Stimulated activated CD8-positive, alpha-beta memory T cell treated with anti-CD3 and anti-CD28 coated beads, Interleukin-7, amount 100 ng/mL, for 4 hours (primary cell): ENCODE data around the gene PHLDB2.

Source experiments
- DNase-seq, 2 donors: peaks; one replicate each; pipeline ENCODE4 v3.0.0-alpha.2; 2020; ENCODE audit warnings: low read depth in 2 of 2

The PHLDB2 gene

GRCh38 chr3:111999484-112000324 lies 140.6 kb downstream of the PHLDB2 start:
- DNase-seq, result no peak

- DNase-seq, result no peak
Observed at GRCh38 chr3:112000367-112000771, 141.3 kb downstream of the PHLDB2 start.

DNA sequence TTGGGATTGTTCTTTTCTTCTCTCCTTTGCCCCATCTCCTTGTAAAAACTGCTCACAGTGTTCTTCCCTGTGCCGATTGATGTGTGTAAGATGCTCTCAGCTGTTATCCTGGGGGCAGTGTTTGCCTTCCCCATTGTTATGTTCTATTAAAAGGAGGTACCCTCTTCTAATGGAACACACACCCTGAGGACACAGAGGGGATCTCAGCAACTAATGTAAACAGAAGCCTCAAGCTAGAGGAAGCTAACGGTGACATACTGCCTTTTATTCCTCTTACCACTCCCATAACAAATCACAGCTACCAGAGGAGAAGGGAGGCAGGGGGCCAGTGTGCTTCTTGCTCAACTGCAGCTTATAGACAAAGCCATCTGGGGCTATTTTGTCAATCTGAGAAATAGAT lies 141.9 kb downstream of the PHLDB2 start:
- no peak for DNase-seq

DNA sequence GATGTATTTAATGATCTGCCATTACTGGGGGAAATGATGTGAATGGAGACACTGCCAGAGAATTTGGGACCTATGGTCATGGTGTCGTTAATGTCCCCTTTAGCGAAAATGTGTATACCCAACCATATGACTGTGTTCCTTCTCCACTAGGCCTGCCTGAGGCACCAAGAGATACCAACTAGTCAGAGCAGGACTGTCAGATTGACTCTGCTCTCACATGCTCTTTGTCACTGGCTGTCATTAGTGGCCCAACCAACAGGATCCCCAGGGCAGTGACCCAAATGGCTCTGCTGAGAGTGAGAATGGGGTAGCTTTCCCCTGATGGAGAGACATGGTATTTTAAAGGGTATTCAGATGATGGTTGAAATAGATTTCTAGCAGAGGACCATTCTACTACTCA lies 142.5 kb downstream of the PHLDB2 start:
- no peak for DNase-seq

GRCh38 chr3:112002096-112002971 lies 143.3 kb downstream of the PHLDB2 start:
- DNase-seq, result peak; percentile 68 to 80

DNA sequence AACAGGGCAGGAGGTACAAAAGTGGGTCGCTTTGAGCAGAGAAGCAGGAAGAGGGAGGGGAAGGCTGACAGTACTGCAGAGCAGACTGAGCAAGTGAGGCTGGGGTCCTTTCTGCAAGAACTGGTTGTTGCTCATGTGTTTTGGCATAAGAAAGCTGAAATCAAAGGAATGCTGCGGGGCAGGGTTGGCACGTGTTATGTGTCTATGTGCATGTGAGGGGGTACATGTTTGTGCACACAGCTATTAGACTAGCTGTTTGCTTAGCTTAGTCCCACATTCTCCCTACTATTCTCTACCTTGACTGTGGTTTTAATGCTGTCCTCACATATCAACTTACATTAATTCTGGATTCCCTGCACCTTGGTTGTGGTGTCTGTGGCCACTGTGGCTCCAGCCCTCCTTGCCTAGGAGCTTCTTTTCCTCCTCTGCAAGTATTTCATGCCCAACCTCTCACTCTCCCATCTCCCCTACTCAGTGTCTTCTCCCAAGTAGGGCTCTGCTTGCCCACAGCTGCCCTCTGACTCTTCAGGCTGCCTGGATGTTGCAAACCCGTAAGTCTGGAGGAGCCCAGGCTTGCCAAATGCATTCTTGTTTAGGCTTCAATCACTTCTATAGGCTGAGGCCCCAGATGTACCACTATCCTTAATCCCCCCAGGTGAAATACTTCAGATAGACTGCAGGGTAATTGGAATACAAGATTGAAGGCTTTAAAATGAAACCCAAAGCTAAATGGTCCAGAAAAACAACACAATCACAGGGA lies 144.4 kb downstream of the PHLDB2 start:
- DNase-seq, result no peak

GRCh38 chr3:112004187-112004586 lies 145.1 kb downstream of the PHLDB2 start:
- no peak for DNase-seq

DNA sequence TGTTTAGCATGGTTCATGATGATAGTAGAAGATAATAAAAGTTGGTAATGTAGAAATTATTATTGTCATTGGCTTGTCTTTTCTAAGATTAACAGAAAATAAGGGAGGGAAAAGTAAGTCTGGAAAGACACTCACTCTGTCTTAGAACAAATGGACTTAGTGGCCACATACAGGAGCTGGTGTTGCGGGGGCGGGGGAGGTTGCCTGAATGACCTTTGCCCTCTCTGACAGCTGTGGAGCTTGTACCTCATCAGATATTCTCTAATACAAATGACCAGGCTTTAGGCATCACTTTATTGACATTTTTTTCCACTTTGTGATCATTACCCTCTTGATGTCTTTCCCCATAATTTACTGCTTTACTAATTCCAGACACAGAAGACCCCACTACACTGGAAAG lies 145.6 kb downstream of the PHLDB2 start:
- DNase-seq, result no peak

DNA sequence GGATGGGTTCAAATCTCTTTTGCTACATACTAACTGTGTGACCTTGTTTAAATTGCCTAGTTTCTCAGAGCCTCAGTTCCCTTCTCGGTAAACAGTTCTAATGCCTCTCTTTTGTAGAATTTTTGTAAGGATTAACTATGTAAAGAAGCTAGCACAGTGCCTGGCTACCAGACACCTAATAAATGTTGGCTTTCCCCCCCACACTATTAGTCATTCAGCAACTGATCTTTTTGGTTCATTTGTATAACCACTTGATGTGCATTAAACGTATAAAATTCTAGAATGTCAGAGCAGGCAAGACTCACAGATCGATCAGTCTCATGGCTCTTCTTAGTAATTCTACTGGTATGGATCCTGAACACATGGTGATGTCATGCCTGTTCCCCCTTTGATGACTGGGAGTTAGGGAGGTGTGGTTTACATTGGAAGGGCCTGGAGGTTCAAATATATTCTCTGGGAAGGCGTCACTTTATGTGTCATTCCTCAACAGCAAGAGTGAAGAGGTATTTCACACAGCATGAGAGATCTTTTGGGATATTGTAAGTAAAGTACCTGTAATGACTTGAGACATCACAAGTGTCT lies 146.1 kb downstream of the PHLDB2 start:
- DNase-seq, result no peak

GRCh38 chr3:112007633-112008032 lies 148.6 kb downstream of the PHLDB2 start:
- no peak for DNase-seq

GRCh38 chr3:112009670-112010069 lies 150.6 kb downstream of the PHLDB2 start:
- no peak for DNase-seq

DNA sequence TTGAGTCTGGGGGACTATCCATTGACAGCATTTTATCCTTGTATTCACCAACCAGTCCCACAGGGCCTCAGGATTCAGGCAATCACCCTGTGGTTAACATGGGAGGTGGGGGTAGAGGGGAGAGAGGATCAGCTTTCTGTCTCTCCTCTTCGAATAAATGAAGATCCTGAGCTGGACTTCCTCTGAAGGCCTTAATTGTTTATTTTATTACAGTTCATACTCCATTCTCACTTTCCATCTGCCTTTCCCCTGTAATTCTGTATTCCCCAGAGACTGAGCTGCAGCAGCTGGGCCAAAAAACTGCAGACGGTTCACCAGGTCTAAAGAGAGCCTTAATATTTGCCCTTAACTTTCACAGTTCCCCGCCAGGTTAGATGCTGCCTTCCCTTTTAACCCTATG lies 151.6 kb downstream of the PHLDB2 start:
- DNase-seq, result no peak

DNA sequence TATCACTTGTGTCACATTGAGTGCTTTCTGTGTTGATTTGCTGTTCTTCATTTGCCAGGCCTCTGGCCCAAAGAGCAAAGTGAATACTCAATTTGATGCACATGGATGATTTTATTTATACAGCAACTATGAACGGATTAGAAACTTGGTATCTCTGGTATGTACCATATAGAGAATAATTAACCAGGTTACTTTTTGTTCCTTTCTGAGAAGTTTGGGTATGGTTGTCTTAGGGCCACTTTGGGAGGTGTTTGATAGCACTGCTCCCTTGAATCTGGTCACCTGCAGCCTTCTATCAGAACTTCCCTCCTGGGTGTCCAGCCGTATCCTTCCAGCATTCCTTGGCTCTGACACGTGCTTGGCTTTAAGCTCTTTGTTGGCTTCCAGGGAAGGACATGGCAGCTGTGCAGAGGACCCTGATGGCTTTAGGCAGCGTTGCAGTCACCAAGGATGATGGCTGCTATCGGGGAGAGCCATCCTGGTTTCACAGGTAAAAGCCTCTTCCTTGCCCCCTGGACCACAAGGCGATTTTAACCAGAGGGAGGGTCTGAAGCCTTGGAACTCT lies 152.4 kb downstream of the PHLDB2 start:
- DNase-seq, result no peak

DNA sequence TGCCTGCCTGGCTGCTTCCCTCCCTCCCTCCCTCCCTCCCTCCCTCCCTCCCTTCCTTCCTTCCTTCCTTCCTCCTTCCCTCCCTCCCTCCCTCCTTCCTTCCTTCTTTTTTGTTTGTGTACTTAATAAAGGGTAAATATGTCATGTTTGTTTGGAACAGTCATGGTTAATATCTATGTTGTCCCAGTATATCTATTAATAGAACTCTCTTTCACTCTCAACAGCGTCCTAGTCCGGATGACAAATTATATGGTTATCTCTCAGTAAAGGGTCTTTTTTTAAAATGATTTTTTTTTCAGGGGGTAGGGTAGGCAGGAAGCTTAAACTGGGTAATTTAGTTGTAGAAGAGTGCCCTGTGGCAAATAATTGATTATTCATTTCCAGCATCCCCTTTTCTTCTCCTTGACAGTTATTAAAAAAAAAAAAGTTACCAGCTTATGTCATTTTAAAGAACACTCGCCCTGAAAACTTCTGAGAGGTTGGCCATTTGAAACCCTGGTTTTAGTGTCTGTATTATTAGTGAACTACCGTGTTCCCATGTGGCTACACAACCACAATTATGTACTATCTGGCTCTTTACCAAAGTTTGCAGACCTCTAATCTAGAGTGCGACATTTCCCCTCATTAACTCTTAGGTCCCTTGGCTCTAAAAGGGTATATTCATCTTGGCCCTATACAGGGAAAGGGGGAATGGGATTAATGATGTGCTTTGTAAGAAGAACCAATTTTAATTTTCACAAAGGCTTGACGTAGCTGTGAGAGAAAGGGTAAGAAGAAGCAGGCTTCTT lies 153.3 kb downstream of the PHLDB2 start:
- no peak for DNase-seq

GRCh38 chr3:112013058-112013783 lies 154.2 kb downstream of the PHLDB2 start:
- DNase-seq, result peak; percentile 50 to 51

DNA sequence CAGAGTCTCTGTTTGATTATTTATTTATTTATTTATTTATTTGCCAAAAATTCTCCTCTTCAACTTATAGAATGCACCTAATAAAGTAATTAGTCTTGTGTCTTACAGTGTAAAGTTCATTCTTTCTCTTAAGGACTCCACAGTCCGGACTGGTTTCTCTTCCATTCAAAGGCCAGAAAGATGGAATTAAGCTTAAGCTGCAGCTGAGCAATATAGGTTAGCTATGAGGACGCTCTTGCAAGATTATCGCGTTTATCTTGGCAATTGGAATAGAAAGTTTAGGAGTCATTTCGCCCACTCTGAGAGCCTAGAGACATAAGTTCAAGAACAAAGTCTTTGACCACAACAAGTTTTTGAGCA lies 154.7 kb downstream of the PHLDB2 start:
- no peak for DNase-seq

GRCh38 chr3:112017091-112017490 lies 158.0 kb downstream of the PHLDB2 start:
- DNase-seq, result no peak

GRCh38 chr3:112018712-112019111 lies 159.6 kb downstream of the PHLDB2 start:
- no peak for DNase-seq

DNA sequence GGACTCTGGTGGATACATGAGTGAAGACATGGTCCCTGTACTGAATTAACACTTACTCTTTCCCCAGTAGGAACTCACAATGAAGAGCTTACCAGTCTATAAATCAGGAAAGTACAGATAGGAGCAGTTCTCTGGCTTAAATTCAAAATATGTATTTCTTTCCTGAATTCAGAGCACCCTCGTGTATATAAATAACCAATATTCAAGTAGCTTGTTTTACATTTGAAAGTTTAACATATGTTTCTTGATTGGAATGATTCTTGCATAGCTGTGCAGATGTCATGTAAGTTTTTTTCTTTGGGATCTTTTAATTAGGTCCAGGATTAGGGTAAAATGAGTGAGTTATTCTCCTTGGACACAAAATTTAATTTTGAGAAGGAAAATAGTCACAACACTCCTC lies 160.7 kb downstream of the PHLDB2 start:
- DNase-seq, result no peak

DNA sequence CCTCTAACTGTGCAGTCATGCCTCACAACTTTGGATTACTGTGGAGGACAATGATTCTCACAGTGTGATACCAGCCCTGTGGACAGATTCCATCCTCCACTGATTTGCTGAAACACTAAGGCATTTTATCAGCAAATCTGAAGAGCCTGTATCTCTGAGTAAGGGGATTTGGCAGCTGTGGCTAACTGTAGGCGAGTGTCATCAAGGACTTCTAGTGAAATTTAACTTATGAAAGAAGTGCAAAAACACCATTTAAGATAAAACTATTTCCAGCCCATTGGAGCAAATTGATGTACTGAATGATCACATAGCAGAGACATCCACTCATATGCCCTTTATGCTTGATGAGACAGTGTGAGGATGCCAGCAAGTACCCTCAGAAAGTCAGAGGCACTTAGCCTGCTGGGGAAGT lies 161.6 kb downstream of the PHLDB2 start:
- no peak for DNase-seq
